H9 (cell line): ENCODE measurements around the gene PIGB. TPM values are rescaled to one million over a fixed set of nuclear protein-coding genes. Genes with fewer than 3 reads are reported as not detected.

Experiments used
- DNase-seq: peaks from one replicate; pipeline ENCODE4 v3.0.0-alpha.2; 2017
- H2AFZ ChIP-seq: one replicate; pipeline ENCODE4 v1.6.1; 2013; ENCODE audit warnings: mild to moderate bottlenecking, low read length, control low read depth, moderate library complexity
- H2AK5ac ChIP-seq: 2 replicates; pipeline ENCODE4 v1.6.1; 2013; ENCODE audit warnings: low read length, control low read depth, mixed read lengths; ENCODE audit not compliant: insufficient read length
- H2BK120ac ChIP-seq: one replicate; pipeline ENCODE4 v1.6.1; 2013; ENCODE audit warnings: low read depth, mild to moderate bottlenecking, low read length, control low read depth, inconsistent platforms; ENCODE audit not compliant: poor library complexity, severe bottlenecking
- H2BK12ac ChIP-seq: 2 replicates; pipeline ENCODE4 v1.6.1; 2013; ENCODE audit warnings: low read length, control low read depth, mixed read lengths, low read depth; ENCODE audit not compliant: insufficient read length
- H2BK15ac ChIP-seq: 2 replicates; pipeline ENCODE4 v1.6.1; 2013; ENCODE audit warnings: low read depth, low read length, control low read depth
- H2BK20ac ChIP-seq: one replicate; pipeline ENCODE4 v1.6.1; 2013; ENCODE audit warnings: low read depth, mild to moderate bottlenecking, low read length, control low read depth, inconsistent platforms; ENCODE audit not compliant: poor library complexity, severe bottlenecking
- H2BK5ac ChIP-seq: 2 replicates; pipeline ENCODE4 v1.6.1; 2013; ENCODE audit warnings: low read length, control low read depth, mixed read lengths; ENCODE audit not compliant: insufficient read length
- H3K14ac ChIP-seq: 2 replicates; pipeline ENCODE4 v1.6.1; 2013; ENCODE audit warnings: low read length, control low read depth; ENCODE audit not compliant: insufficient read depth
- H3K18ac ChIP-seq: 2 replicates; pipeline ENCODE4 v1.6.1; 2013; ENCODE audit warnings: low read depth, mild to moderate bottlenecking, mixed read lengths, low read length, control low read depth; ENCODE audit not compliant: insufficient read length
- H3K23ac ChIP-seq: 2 replicates; pipeline ENCODE4 v1.6.1; 2013; ENCODE audit warnings: low read length, control low read depth, mixed read lengths, low read depth; ENCODE audit not compliant: insufficient read length
- H3K23me2 ChIP-seq: 2 replicates; pipeline ENCODE4 v1.6.1; 2013; ENCODE audit warnings: low read depth, mild to moderate bottlenecking, mixed read lengths, low read length, control low read depth; ENCODE audit not compliant: insufficient read length, poor library complexity, severe bottlenecking
- H3K27ac ChIP-seq: 2 replicates; pipeline ENCODE4 v1.5.1; 2013; ENCODE audit warnings: low read length, control low read depth, mixed read lengths, low read depth; ENCODE audit not compliant: insufficient read length
- H3K27me3 ChIP-seq: 2 replicates; pipeline ENCODE4 v1.6.1; 2013; ENCODE audit warnings: low read length, control low read depth, inconsistent platforms; ENCODE audit not compliant: insufficient read depth
- H3K4ac ChIP-seq: 2 replicates; pipeline ENCODE4 v1.6.1; 2013; ENCODE audit warnings: low read depth, mild to moderate bottlenecking, control low read depth, inconsistent platforms, low read length, moderate library complexity
- H3K4me1 ChIP-seq: 2 replicates; pipeline ENCODE4 v1.6.1; 2013; ENCODE audit warnings: low read length, control low read depth, inconsistent platforms; ENCODE audit not compliant: insufficient read depth
- H3K4me2 ChIP-seq: 2 replicates; pipeline ENCODE4 v1.6.1; 2013; ENCODE audit warnings: low read length, control low read depth, mixed read lengths; ENCODE audit not compliant: insufficient read length, insufficient read depth
- H3K56ac ChIP-seq: 2 replicates; pipeline ENCODE4 v1.6.1; 2013; ENCODE audit warnings: low read depth, mild to moderate bottlenecking, mixed read lengths, low read length, control low read depth; ENCODE audit not compliant: insufficient read length
- H3K79me1 ChIP-seq: 2 replicates; pipeline ENCODE4 v1.6.1; 2013; ENCODE audit warnings: low read depth, mild to moderate bottlenecking, moderate library complexity, low read length, control low read depth, inconsistent platforms; ENCODE audit not compliant: insufficient read depth, poor library complexity, severe bottlenecking
- H3K79me2 ChIP-seq: 2 replicates; pipeline ENCODE4 v1.6.1; 2013; ENCODE audit warnings: low read length, control low read depth, inconsistent platforms; ENCODE audit not compliant: insufficient read depth
- H3K9ac ChIP-seq: 2 replicates; pipeline ENCODE4 v1.6.1; 2013; ENCODE audit warnings: low read length, control low read depth, mixed read lengths; ENCODE audit not compliant: insufficient read length; ENCODE audit errors: extremely low read depth
- H3K9me3 ChIP-seq: one replicate; pipeline ENCODE4 v1.6.1; 2013; ENCODE audit warnings: low read depth, low read length, inconsistent platforms; ENCODE audit not compliant: control insufficient read depth
- H3T11ph ChIP-seq: one replicate; pipeline ENCODE4 v1.6.1; 2013; ENCODE audit warnings: mild to moderate bottlenecking, low read length, control low read depth, inconsistent platforms
- H4K20me1 ChIP-seq: one replicate; pipeline ENCODE4 v1.6.1; 2013; ENCODE audit not compliant: control insufficient read depth, insufficient read length, insufficient read depth
- H4K5ac ChIP-seq: 2 replicates; pipeline ENCODE4 v1.6.1; 2013; ENCODE audit warnings: low read depth, mild to moderate bottlenecking, mixed read lengths, low read length, control low read depth; ENCODE audit not compliant: insufficient read length
- H4K8ac ChIP-seq: replicated peaks from 2 replicates; pipeline ENCODE4 v1.6.1; 2013; ENCODE audit warnings: low read length, control low read depth, mixed read lengths, low read depth; ENCODE audit not compliant: insufficient read length
- H4K91ac ChIP-seq: 2 replicates; pipeline ENCODE4 v1.6.1; 2013; ENCODE audit warnings: low read depth, mild to moderate bottlenecking, moderate library complexity, mixed read lengths, low read length, control low read depth; ENCODE audit not compliant: insufficient read length
- H3K27ac Mint-ChIP-seq, 3 experiments: 2 replicates in 2 of 3; 3 replicates in 1 of 3; pipeline ENCODE4 v1.8.0; 2020 to 2021; ENCODE audit warnings: mixed read lengths in 3 of 3, mild to moderate bottlenecking in 1 of 3, moderate library complexity in 1 of 3
- H3K27me3 Mint-ChIP-seq: 2 replicates; pipeline ENCODE4 v1.8.0; 2021; ENCODE audit warnings: low read depth, mild to moderate bottlenecking, moderate library complexity, mixed read lengths
- H3K36me3 Mint-ChIP-seq, 3 experiments: 2 replicates in 2 of 3; 3 replicates in 1 of 3; pipeline ENCODE4 v1.8.0; 2020 to 2021; ENCODE audit warnings: low read depth in 3 of 3, mixed read lengths in 3 of 3; ENCODE audit not compliant: insufficient read depth in 1 of 3
- H3K4me1 Mint-ChIP-seq, 2 experiments: 2 replicates each; pipeline ENCODE4 v1.8.0; 2020; ENCODE audit warnings: mixed read lengths in 2 of 2
- H3K4me3 Mint-ChIP-seq, 2 experiments: 2 replicates in 1 of 2; 3 replicates in 1 of 2; pipeline ENCODE4 v1.8.0; 2020 to 2021; ENCODE audit warnings: mild to moderate bottlenecking in 2 of 2, mixed read lengths in 2 of 2, moderate library complexity in 1 of 2
- H3K9me3 Mint-ChIP-seq, 2 experiments: 2 replicates in 1 of 2; 3 replicates in 1 of 2; pipeline ENCODE4 v1.8.0; 2020; ENCODE audit warnings: mild to moderate bottlenecking in 2 of 2, mixed read lengths in 2 of 2, moderate library complexity in 1 of 2
- total RNA-seq: library from RNA; stranded (reverse); gene quantifications from 2 replicates; pipeline ENCODE4 v1.2.1, GENCODE V29; 2021
- TF ChIP-seq, protein P1 (sequence below): fragments of 200-600 bp; sonication (generic); conservative IDR thresholded peaks from 3 replicates; pipeline ENCODE4 v1.8.0; 2021; ENCODE audit warnings: antibody characterized with exemption, mild to moderate bottlenecking

Gene PIGB
- total RNA-seq, 1 experiment from 2014 or later, result 6.7 TPM

DNA sequence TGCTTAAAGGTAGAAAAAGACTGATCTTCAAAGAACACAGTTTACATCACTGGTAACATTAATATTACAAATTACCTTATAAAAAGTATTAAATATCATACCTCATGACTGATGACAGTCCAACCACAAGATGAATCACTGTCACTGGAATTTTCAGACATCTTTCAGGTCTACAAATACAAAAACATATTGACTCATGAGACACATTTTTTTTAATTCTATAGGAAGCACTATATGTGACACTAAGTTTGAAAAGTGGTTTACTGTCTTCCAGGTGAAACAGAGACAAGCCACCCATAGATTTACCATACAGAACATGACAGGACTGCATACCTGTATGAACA lies 70.2 kb downstream of the PIGB start:
- Histone ChIP-seq H3K14ac (no peak overlapping the region), H4K5ac (no peak overlapping the region), H2BK5ac (no peak overlapping the region), H2BK12ac (no peak overlapping the region), H2AFZ (no peak overlapping the region), H3K9ac (no peak overlapping the region), H3K23me2 (no peaks in the 10 kb centered on the region), H3K27ac (no peak overlapping the region), H4K91ac (no peak overlapping the region), H3K23ac (no peak overlapping the region), H3K56ac (no peak overlapping the region), H4K8ac (no peak overlapping the region), H3K4me1 (no peaks in the 10 kb centered on the region), H3K4me2 (no peak overlapping the region), H3K9me3 (no peaks in the 10 kb centered on the region), H3K79me1 (no peaks in the 10 kb centered on the region), H3K18ac (no peak overlapping the region), H3K27me3 (no peaks in the 10 kb centered on the region), H3K79me2 (no peaks in the 10 kb centered on the region), H2BK120ac (no peak overlapping the region), H3K4ac (no peak overlapping the region), H4K20me1 (no peaks in the 10 kb centered on the region), H2BK20ac (no peak overlapping the region), H3T11ph (no peak overlapping the region), H2BK15ac (no peak overlapping the region), H2AK5ac (no peak overlapping the region)
- H3K4me3 Mint-ChIP-seq, result no peak overlapping the region
- H3K27me3 Mint-ChIP-seq, result no peaks in the 10 kb centered on the region
- TF ChIP-seq, protein P1, sequence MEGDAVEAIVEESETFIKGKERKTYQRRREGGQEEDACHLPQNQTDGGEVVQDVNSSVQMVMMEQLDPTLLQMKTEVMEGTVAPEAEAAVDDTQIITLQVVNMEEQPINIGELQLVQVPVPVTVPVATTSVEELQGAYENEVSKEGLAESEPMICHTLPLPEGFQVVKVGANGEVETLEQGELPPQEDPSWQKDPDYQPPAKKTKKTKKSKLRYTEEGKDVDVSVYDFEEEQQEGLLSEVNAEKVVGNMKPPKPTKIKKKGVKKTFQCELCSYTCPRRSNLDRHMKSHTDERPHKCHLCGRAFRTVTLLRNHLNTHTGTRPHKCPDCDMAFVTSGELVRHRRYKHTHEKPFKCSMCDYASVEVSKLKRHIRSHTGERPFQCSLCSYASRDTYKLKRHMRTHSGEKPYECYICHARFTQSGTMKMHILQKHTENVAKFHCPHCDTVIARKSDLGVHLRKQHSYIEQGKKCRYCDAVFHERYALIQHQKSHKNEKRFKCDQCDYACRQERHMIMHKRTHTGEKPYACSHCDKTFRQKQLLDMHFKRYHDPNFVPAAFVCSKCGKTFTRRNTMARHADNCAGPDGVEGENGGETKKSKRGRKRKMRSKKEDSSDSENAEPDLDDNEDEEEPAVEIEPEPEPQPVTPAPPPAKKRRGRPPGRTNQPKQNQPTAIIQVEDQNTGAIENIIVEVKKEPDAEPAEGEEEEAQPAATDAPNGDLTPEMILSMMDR, result no peak
- H3K4me1 Mint-ChIP-seq, result no peaks in the 10 kb centered on the region
- H3K27ac Mint-ChIP-seq, result no peak overlapping the region
- no peaks in the 10 kb centered on the region for H3K36me3 Mint-ChIP-seq
- DNase-seq, result no peak
- no peaks in the 10 kb centered on the region for H3K9me3 Mint-ChIP-seq
